ENCODE results near the gene ZNF570.

- peak; percentile 80 for TF ChIP-seq POLR2A (IDR thresholded peaks at IDR 0.05; ENCODE audit: low read length)
- TF ChIP-seq GATA1 (IDR thresholded peaks at IDR 0.05; ENCODE audit: low read depth, low read length) = no peak
Observed at GRCh38 chr19:37466798-37467607, 2.2 kb upstream of the ZNF570 start, which contains the start of gene ZNF569.

Data from erythroblast (primary cell).